ENCODE measurements around the gene LRIT1.
A peak's percentile ranks its signal among the peaks of the same experiment; 100 is the strongest.

LRIT1 gene

GRCh38 chr10:84212014-84212413 lies 29.3 kb downstream of the LRIT1 start:
- DNase-seq: no peak

- DNase-seq: no peak
Measured at GRCh38 chr10:84211566-84211965, 29.8 kb downstream of the LRIT1 start.

GRCh38 chr10:84208023-84208422 lies 33.3 kb downstream of the LRIT1 start:
- no peak for DNase-seq

- no peak for DNase-seq
Measured at GRCh38 chr10:84205853-84206525, 35.4 kb downstream of the LRIT1 start.

GRCh38 chr10:84205049-84205852 lies 36.1 kb downstream of the LRIT1 start:
- peak; percentile 22 for DNase-seq

- no peak for DNase-seq
Measured at GRCh38 chr10:84204610-84205009, 36.7 kb downstream of the LRIT1 start.

- no peak for DNase-seq
Measured at GRCh38 chr10:84204122-84204521, 37.2 kb downstream of the LRIT1 start.

GRCh38 chr10:84202349-84202748 lies 39.0 kb downstream of the LRIT1 start:
- no peak for DNase-seq

- DNase-seq: no peak
Measured at GRCh38 chr10:84201682-84202081, 39.7 kb downstream of the LRIT1 start.

- DNase-seq: no peak
Measured at GRCh38 chr10:84201244-84201606, 40.1 kb downstream of the LRIT1 start.

- DNase-seq: no peak
Measured at GRCh38 chr10:84200537-84201243, 40.7 kb downstream of the LRIT1 start.

GRCh38 chr10:84198206-84198915 lies 43.0 kb downstream of the LRIT1 start:
- no peak for DNase-seq

GRCh38 chr10:84197643-84198042 lies 43.7 kb downstream of the LRIT1 start:
- DNase-seq: no peak

- no peak for DNase-seq
Measured at GRCh38 chr10:84196941-84197340, 44.4 kb downstream of the LRIT1 start.

GRCh38 chr10:84196083-84196482 lies 45.3 kb downstream of the LRIT1 start:
- no peak for DNase-seq

- DNase-seq: no peak
Measured at GRCh38 chr10:84195044-84195830, 46.1 kb downstream of the LRIT1 start.

GRCh38 chr10:84194424-84195043 lies 46.8 kb downstream of the LRIT1 start, which contains the start of gene CDHR1:
CDHR1 (plus strand) TSS chr10:84194537; CDS start chr10:84194761, 224 bp downstream.
- DNase-seq: no peak

- DNase-seq: no peak
Measured at GRCh38 chr10:84193846-84194423, 47.4 kb downstream of the LRIT1 start.

GRCh38 chr10:84193327-84193726 lies 48.0 kb downstream of the LRIT1 start:
- DNase-seq: no peak

- no peak for DNase-seq
Measured at GRCh38 chr10:84191106-84191505, 50.2 kb downstream of the LRIT1 start.

GRCh38 chr10:84190621-84191020 lies 50.7 kb downstream of the LRIT1 start:
- DNase-seq: no peak
